ENCODE data around the gene CSH1.
"Not testable (repeated sequence)": the region's sequence is repeated elsewhere in the genome, so short reads cannot be mapped to it uniquely, and the experiment has no call there.

The CSH1 gene

DNA sequence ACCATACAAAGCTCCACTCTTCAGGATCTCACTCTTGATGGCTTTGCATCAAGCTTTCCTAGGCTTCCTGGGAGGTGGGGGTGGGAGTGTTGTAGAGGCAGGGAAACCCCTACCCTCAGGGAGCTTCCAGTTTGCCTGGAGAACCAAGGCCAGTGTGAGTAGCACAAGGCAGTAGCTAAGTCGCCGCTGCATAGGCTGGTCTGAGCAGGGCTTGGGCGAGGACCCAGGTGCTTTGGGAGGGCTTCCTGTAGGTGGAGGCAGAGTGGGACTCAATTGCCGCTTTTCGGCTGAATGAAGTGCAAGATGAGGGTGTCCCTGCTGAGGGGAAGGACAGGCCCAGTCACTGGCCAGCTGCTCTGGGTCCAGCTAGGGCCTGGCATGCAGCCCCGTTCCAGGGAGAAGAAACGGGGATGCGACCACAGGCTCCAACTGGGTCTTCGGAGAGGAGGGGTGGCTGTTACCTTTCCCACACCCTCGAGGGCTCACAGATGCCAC lies 31.8 kb upstream of the CSH1 start:
- DNase-seq: no peak

DNA sequence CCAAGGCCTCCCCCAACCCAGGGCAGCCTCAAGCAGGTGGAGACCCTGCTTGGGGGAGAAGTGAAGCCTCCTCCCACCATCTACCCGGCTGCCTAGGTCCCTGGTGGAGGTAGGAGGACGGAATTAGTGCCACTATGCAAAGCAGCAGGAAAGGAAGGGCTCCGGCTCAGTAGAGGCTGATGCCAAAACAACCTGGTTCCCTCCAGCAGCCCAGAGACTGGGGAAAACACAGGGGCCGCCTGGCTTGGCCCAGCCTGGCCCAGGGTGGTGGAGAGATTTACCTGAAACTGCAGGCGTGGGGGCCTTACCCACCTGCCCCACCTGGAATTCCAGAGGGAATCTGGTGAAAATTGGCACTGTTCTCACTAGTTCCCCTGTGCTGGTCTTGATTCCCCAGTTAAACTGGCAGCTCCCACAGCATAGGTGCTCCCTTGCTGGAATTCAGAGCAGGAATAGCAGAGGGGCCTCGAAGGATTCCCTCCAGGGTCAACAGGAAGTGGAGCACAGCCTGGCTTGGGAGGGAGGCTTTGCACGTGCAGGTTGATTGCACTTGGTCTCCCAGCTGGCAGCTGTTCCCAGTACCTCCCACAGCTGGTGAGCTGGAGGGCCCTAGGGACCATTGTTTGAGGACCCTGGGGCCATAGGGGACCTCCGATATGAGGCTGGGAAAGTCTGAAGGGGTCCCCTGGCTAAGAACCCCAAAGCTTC lies 31.2 kb upstream of the CSH1 start:
- no peak for DNase-seq

DNA sequence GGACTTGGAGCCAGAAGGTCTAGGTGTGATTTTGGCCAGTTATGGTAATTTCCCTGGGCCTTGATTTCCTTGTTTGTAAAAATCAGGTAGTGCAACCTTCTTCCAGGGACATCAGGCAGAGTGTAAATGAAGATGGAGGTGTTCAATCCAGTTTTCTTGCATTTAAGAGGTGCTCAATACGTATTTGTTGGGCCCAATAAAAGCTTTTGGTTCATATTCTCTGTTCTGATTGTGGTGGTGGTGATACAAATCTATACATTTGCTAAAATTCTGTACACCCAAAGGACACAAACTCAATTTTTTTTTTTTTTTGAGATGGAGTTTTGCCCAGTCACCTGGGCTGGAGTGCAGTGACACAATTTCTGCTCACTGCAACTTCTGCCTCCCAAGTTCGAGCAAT lies 29.8 kb upstream of the CSH1 start:
- no peak for DNase-seq

DNA sequence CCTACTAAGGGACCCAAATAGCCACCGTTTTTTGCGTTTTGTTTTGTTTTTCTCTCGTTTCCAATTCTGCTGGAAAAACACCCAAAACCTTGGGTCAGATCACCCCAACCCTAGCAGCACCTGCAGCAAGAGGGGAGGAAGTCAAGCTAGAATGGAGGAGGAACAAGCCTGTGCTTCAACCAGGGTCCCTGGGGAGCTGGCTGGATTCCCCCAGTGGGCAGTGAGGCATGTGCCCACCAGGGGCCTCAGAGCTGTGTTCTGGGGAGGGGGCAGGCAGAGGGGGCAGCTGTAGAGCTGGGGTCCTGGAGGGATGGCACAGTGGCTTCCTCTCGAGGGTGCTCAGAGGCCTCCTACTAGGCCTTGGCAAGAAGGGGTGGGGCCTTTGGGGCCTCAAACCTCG lies 29.2 kb upstream of the CSH1 start:
- DNase-seq: no peak

DNA sequence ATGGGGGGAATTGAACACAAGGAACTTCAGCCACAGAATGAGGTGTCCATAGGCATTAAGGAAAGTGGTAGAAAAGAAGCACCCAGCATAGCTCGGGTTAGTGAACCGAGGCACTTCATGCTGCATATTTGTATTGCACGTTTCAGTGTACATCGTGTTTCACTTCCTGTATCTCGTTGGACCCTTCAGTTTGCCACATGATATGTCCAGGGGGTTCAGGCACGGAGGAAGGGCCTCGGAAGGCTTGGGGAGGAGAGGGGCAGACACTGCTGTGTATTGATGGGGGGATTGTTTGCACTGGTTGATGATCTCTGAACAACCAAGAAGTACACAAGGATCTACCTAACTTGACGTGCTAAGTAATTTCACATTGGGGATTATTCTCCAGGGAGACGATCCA lies 26.0 kb upstream of the CSH1 start:
- DNase-seq: not testable (repeated sequence)

DNA sequence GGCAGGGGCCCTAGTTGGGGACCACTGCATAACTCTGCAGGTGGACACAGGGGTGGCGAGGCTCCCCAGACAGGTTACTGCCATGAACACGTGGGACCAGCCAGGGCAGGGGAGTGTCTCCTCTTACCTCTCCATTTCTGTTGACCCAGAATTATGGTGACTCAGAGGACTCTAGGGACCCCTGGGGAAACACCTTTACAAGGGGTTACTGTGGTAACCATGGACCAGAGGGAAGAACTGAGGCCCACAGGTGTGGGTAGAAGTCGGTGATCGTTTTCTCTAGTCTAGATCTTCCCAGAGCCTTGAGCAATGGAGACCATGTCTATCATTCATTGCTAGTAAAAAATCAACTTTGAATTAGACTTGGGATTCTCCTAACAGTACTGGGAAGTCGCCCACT lies 24.4 kb upstream of the CSH1 start:
- not testable (repeated sequence) for DNase-seq

DNA sequence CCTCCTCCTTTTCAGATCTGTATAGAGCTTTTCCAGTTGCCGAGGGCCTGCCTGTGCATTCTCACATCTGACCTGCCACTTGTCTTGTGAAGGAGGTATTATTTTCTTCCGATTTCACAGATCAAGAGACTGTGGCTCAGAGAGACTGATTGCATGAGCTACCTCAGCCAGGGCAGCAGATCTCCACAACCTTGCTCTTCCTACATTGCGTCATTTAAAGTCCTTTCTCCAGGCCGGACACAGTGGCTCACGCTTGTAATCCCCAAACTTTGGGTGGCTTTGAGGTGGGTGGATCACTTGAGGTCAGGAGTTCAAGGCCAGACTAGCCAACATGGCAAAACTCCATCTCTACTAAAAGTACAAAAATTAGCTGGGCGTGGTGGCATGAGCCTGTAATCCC lies 23.7 kb upstream of the CSH1 start:
- DNase-seq: not testable (repeated sequence)

DNA sequence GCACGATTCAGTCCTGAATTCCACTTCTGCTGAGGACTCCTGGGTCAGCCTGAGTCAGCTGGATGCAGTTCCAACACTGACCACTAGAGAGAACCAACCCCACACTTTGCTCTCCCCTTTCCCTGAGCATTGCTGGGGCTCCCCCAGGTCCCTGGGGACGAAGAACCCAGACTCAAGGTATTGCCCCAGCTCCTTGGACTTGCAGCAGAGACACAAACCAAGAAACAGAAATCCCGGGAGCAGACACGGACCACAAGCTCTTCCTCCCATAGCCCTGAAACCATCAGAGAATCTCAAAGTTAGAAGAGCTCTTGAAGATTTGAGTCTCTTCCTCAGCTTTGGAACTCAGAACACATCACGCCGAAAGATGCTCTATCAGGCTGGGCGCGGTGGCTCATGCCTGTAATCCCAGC lies 22.9 kb upstream of the CSH1 start:
- peak; percentile 58 for DNase-seq

DNA sequence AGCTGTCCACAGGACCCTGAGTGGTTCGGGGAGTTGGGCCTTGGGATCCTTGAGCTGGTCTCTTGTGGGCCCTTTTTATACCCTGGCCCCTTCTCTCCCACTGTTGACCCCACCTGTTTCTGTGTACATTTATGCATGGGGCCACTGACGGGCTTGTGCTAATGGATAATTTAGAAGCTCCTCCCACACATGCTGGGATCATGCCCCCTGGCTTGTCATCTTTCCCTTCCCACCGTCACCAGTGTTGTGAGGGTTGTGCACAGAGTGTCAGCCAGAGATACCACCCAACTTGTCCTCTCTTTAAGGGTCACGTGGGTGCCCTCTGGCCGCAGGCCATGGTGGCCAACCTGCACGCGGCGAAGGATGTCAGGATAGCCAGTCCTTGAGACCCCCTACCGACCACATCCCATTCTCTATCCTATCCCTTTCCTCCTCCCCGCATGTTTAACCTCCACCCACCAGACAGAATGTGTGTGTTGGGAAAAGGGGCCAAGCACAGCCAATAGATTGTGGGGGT lies 22.5 kb upstream of the CSH1 start, which contains the start of gene GH1:
GH1 (minus strand) TSS at position 51 of the 517 bp plus-strand sequence. CDS start 63 bp downstream, outside the sequence.
- not testable (repeated sequence) for DNase-seq

DNA sequence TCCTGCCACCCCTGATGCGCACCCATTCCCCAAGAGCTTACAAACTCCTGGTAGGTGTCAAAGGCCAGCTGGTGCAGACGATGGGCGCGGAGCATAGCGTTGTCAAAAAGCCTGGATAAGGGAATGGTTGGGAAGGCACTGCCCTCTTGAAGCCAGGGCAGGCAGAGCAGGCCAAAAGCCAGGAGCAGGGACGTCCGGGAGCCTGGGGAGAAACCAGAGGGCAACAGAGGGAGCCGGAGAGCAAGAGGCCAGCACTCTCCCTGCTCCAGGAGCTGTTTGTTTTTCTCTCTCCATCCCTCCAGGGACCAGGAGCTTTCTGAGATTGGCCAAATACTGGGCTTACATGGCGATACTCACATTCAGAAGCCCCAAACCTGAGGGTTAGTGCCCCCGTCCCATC lies 21.9 kb upstream of the CSH1 start:
- DNase-seq: no peak

DNA sequence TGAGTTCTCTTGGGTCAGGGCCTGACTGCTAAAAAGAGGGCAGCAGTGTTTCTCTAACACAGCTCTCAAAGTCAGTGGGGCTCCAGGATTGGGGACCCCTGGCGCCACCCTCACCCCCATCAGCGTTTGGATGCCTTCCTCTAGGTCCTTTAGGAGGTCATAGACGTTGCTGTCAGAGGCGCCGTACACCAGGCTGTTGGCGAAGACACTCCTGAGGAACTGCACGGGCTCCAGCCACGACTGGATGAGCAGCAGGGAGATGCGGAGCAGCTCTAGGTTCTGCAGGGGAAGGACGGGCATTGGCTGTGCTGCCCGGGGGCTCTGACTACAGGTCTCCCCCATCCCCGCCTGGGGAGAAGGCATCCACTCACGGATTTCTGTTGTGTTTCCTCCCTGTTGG lies 21.3 kb upstream of the CSH1 start:
- no peak for DNase-seq

DNA sequence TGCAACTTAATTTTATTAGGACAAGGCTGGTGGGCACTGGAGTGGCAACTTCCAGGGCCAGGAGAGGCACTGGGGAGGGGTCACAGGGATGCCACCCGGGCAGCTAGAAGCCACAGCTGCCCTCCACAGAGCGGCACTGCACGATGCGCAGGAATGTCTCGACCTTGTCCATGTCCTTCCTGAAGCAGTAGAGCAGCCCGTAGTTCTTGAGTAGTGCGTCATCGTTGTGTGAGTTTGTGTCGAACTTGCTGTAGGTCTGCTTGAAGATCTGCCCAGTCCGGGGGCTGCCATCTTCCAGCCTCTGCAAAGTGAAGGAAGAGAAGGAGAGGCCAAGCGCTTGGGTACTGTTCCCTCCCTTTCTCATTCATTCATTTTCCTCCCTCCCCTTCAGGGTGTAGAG lies 20.8 kb upstream of the CSH1 start:
- DNase-seq: not testable (repeated sequence)

DNA sequence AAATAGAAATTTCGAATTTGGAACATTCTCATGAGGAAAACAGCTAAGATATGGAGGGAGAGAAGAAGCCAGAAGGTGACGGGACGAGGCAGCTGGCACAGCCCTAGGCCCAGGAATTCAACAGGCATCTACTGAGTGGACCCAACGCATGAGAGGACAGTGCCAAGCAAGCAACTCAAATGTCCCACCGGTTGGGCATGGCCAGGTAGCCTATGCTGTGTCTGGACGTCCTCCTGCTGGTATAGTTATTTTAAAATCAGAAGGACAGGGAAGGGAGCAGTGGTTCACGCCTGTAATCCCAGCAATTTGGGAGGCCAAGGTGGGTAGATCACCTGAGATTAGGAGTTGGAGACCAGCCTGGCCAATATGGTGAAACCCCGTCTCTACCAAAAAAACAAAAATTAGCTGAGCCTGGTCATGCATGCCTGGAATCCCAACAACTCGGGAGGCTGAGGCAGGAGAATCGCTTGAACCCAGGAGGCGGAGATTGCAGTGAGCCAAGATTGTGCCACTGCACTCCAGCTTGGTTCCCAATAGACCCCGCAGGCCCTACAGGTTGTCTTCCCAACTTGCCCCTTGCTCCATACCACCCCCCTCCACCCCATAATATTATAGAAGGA lies 20.3 kb upstream of the CSH1 start:
- no peak for DNase-seq

DNA sequence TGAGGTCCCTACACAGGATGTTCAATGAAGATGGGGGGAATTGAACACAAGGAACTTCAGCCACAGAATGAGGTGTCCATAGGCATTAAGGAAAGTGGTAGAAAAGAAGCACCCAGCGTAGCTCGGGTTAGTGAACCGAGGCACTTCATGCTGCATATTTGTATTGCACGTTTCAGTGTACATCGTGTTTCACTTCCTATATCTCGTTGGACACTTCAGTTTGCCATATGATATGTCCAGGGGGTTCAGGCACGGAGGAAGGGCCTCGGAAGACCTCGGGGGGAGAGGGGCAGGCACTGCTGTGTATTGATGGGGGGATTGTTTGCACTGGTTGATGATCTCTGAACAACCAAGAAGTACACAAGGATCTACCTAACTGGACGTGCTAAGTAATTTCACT lies 19.4 kb upstream of the CSH1 start:
- not testable (repeated sequence) for DNase-seq

DNA sequence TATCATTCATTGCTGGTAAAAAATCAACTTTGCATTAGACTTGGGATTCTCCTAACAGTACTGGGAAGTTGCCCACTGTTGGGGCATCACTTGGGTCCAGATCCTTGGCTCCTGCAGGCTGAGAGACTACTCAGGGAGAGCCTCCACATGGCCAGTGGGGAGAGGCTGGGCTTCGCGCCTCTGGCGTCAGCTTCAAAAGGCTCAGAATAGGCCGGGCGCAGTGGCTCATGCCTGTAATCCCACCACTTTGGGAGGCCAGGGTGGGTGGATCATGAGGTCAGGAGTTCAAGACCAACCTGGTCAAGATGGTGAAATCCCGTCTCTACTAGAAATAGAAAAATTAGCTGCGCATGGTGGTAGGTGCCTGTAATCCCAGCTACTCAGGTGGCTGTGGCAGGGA lies 18.1 kb upstream of the CSH1 start:
- DNase-seq: no peak

DNA sequence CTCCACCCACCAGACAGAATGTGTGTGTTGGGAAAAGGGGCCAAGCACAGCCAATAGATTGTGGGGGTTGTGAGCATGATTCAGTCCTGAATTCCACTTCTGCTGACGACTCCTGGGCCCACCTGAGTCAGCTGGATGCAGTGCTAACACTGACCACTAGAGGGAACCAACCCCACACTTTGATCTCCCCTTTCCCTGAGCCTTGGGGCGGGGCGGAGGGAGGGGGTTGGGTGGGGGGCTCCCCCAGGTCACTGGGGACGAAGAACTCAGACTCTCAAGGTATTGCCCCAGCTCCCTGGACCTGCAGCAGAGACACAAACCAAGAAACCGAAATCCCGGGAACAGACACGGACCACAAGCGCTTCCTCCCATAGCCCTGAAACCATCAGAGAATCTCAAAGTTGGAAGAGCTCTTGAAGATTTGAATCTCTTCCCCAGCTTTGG lies 15.3 kb upstream of the CSH1 start:
- DNase-seq: peak; percentile 29

DNA sequence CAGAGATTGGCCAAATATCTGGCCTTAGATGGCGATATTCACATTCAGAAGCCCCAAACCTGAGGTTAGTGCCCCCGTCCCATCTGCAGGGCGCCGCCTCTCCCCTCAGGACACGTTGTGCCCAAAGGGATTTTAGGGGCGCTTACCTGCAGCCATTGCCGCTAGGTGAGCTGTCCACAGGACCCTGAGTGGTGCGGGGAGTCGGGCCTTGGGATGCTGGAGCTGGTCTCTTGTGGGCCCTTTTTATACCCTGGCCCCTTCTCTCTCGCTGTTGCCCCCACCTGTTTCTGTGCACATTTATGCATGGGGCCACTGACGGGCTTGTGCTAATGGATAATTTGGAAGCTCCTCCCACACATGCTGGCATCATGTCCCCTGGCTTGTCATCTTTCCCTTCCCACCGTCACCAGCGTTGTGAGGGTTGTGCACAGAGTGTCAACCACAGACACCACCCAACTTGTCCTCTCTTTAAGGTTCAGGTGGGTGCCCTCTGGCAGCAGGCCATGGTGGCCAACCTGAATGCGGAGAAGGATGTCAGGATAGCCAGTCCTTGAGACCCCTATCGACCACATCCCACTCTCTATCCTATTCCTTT lies 14.8 kb upstream of the CSH1 start, which contains the start of gene CSHL1:
CSHL1 (minus strand) TSS at position 218 of the 595 bp plus-strand sequence; CDS start at position 156, 62 bp downstream.
- no peak for DNase-seq

DNA sequence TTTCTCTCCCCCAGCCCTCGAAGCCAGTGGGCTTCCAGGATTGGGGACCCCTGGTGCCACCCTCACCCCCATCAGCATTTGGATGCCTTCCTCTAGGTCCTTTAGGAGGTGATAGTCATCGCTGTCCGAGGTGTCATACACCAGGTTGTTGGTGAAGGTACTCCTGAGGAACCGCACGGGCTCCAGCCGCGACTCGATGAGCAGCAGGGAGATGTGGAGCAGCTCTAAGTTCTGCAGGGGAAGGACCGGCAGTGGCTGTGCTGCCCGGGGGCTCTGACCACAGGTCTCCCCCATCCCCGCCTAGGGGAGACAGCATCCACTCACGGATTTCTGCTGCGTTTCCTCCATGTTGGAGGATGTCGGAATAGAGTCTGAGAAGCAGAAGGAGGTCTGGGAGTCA lies 13.7 kb upstream of the CSH1 start:
- no peak for DNase-seq

DNA sequence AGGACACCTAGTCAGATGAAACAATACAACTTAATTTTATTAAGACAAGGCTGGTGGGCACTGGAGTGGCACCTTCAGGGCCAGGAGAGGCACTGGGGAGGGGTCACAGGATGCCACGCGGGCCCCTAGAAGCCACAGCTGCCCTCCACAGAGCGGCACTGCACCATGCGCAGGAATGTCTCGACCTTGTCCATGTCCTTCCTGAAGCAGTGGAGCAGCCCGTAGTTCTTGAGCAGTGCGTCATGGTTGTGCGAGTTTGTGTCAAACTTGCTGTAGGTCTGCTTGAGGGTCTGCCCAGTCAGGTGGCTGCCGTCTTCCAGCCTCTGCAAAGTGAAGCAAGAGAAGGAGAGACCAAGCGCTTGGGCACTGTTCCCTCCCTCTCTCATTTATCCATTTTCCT lies 13.2 kb upstream of the CSH1 start:
- not testable (repeated sequence) for DNase-seq

DNA sequence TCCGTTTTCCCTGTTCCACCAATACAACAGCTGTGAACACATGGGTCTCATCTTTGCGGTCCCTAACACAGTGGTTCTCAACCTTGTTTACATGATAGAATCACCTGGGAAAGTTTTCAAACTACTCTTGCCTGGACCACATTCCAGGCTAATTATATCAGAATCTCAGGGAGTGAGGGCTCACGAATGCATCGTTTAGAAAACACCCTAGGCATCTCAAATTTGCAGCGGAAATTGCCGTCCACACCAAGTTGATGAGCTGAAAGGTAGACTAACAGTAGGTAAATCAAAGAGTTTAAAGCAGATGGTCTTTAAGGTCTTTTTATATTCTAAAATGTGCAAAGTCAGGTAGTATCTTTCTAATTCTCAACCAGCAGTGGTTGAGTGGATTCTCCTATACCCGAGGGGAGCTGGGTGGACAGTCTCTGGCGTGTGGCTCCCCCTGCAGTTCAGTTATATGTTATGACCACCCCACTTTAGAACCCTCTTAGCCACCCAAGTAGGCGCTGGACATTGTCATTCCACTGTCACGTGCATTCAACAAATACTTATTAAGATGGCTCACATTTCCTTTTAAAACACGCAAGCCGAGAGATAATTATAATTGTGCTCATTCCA lies 10.9 kb upstream of the CSH1 start:
- peak; percentile 7 for DNase-seq

DNA sequence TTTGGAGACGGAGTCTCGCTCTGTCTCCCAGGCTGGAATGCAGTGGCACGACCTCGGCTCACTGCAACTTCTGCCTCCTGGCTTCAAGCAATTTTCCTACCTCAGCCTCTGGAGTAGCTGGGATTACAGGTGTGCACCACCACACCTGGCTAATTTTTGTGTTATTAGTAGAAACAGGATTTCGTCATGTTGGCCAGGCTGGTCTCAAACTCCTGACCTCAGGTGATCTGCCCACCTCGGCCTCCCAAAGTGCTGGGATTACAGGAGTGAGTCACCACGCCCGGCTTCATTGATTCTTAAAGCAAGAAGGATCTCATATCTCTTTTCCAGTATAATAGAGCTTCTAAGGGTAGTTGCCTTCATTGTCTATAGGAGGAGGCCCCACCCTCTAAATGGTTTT lies 8.4 kb upstream of the CSH1 start:
- not testable (repeated sequence) for DNase-seq

DNA sequence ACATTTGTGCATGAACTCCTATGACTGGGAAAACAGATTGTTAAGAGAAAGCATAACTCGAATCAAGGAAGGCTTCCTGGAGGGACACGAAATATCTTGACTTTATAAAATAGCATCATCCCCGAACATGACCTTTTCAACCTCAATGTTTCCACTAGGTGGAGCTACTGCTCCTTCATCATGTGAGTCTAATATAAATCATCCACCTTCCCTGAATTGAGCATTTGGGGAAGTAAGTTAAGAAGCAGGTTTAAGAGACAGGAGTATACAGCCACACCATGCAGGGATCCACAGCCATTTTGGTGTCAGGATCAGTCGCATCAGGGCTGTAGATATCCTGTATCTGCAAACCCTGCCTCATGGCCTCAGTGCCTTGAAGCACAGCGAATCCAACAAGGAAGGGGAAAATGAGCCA lies 7.4 kb upstream of the CSH1 start:
- not testable (repeated sequence) for DNase-seq

DNA sequence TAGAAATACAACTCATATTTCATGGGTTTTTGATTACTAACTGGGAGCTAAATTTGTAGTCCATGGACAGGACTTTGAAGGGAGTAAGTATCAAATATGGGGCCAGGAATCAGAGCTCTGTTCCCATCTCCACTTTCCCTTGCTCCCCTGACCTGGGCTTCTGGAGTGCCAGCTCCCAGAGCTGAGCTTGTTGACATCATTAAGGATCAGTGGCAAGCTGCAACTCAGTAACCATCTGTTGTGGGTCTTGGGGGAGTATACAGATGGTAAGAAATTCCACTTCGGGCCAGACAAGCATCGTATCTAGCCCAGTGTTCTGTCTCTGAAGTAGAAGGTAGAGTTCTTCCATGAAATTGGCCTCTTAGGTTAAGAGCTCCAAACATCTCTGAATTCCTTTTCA lies 5.6 kb upstream of the CSH1 start:
- DNase-seq: not testable (repeated sequence)
